ENCODE data around the gene PHB1. TPM values are rescaled to one million over a fixed set of nuclear protein-coding genes. Genes with fewer than 3 reads are reported as not detected.

PHB1 gene
- total RNA-seq, result 39.8 TPM

DNA sequence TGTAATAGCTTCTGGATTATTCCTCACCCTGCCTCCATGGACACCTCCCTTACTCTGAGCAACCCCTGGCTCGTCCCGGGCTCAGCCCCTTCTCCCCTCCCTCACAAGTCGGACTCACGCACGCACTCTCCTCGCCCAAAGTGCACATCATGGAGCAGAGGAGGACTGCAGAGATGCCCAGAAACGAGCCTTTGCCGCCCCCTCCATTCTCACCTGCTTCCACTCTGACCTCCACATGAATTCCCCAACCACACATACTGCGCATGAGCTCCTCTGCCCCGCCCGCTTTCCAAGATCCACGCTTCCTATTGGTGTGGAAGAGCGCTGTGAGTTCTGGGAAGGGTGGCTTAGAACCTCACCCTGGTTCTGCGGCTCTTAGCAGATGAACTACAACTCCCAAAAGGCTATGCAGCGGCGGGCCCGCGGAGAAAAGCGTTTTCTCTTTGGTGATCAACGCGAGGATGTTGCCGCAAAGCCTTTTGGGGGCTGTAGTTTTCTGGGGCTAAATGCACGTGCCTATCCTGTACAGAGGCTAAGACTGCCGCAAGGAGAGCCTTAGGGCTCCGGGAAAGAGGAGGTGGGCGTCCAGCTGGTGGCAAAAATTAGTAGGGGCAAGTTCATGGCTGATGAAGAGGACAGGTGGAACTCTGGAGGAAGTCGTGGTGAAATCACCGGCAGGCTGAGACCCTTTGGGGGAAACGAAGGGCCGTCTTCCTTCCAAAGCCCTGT, at the start of gene PHB1:
Gene PHB1, minus strand, starts transcription at position 261 of the 729 bp plus-strand sequence. CDS start 1,618 bp downstream, outside the sequence.

DNA sequence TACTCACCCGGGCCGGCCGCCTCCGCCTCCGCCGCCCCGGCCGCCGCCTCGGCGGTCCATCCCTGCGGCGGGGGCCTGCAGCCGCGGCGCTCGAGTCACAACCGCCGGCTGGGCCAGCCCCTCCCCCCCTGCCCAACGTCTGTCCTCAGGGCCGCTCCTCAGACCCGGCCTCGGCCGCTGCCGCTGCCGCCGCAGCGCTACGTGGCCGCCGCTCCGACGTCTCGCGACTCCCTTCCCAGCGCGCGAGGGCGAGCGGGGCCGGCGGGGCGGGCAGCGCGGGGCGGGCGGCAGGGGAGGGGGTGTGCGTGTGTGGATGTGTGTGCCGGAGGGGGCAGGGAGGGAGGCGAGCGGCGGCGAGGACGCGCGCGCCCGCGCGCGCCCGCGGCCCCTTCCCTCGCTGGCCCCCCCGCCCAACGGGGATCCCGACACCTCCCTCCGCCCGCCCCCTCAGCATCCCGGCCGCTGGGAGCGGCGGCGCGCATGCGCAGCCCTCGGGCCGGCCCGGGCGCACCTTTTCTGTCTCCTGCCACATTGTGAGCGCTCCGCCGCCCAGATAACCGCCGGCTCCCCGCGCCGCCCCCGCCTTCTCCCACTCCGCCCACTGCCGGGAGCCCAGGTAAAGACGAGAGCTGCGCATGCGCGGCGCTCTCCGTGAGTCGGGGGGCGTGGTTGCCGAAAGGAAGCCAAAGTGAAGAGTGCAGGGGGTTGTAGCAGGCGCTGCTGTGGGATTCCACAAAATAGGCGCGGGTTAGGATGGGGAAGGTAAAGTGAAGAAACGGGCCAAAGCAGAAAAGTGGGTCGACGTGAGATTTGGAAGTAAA, 52.6 kb downstream of the PHB1 start, which contains the start of gene ZNF652:
Gene ZNF652, minus strand, starts transcription at position 349 of the 821 bp plus-strand sequence. CDS start 44,525 bp downstream, outside the sequence.

Small RNA genes lying within 50 kb of the gene (small RNA-seq; reads per million reads assigned to genes)
- not detected for gene RF00019 (ENCODE audit: low replicate concordance)

Other genes with a start within 250 kb of the PHB1 start
- gene GNGT2, start 204.3 kb downstream of the PHB1 start, total RNA-seq, result not detected
- not detected for gene ABI3, start 204.2 kb downstream of the PHB1 start, total RNA-seq
- gene PHOSPHO1, start 184.1 kb downstream of the PHB1 start, total RNA-seq, result 0.94 TPM
- 41.0 TPM for gene ZNF652, start 52.6 kb downstream of the PHB1 start, total RNA-seq
- 1.6 TPM for gene NGFR, start 80.4 kb upstream of the PHB1 start, total RNA-seq
- 22.2 TPM for gene NXPH3, start 161.0 kb upstream of the PHB1 start, total RNA-seq